Stimulated activated CD4-positive, alpha-beta T cell treated with anti-CD3 and anti-CD28 coated beads, Interleukin-2, amount 100 ng/mL, for 24 hours (primary cell): ENCODE measurements around the gene MALRD1.

Experiments used
- DNase-seq, 2 donors: peaks; one replicate each; pipeline ENCODE4 v3.0.0-alpha.2; 2020

The MALRD1 gene

GRCh38 chr10:19658622-19659233 is 610.1 kb downstream of the MALRD1 start:
- no peak for DNase-seq

- DNase-seq = no peak
Measured at GRCh38 chr10:19659920-19660655, 611.5 kb downstream of the MALRD1 start.

GRCh38 chr10:19663344-19663743 is 614.7 kb downstream of the MALRD1 start:
- no peak for DNase-seq

- no peak for DNase-seq
Measured at GRCh38 chr10:19668116-19668515, 619.5 kb downstream of the MALRD1 start.

- DNase-seq = no peak
Measured at GRCh38 chr10:19676063-19676462, 627.5 kb downstream of the MALRD1 start.

DNA sequence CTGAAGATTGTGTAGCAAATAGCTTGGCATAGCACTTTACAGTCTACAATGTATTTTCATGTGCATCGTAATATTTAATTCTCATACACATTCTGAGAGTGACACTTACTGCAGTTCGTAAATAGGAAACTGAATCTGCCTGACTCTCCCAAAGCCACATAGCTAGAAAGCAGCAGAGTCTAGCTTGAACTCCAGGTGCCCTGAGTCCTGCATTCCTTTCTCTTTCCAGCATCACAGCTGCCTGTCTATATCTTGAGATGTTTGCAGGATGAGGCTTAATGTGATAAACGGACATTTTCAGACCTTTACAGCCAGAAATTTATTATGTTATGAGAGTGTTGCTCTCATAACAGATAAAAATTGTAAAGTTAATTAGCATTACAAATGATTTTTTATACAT is 634.8 kb downstream of the MALRD1 start:
- no peak for DNase-seq

DNA sequence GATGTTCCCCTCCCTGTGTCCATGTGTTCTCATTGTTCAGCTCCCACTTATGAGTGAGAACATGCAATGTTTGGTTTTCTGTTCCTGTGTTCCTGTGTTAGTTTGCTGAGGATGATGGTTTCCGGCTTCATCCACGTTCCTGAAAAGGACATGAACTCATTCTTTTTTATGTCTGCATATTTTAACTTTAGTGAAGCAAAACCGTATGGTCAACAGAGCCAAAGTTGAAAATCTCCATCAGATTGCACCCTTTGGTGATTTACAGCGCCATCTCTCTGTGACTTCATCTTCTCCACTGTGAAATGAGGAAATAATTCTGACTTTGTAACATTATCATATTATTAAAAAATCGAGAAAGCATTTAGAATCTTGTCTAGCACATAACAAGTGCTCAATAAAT is 635.4 kb downstream of the MALRD1 start:
- DNase-seq = no peak

GRCh38 chr10:19688344-19688743 is 639.7 kb downstream of the MALRD1 start:
- DNase-seq = no peak

DNA sequence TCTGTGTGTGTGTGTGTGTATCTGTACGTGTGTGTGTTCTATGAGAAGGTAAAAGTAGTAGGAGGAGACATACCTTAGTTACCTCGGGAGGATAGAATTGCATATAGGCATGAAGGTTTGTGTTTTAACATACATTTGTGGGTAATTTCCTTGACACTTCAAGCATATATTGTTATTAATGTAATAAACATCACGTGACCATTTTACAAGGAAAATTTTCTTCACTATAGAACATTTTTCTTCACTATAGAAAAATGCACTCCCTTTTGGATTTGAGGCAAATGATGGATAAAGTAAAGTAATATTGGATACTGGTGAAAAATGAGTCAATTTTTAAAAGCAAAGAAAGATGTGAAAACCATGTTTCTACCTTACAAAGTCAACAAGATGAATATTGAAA is 640.6 kb downstream of the MALRD1 start:
- DNase-seq = no peak

DNA sequence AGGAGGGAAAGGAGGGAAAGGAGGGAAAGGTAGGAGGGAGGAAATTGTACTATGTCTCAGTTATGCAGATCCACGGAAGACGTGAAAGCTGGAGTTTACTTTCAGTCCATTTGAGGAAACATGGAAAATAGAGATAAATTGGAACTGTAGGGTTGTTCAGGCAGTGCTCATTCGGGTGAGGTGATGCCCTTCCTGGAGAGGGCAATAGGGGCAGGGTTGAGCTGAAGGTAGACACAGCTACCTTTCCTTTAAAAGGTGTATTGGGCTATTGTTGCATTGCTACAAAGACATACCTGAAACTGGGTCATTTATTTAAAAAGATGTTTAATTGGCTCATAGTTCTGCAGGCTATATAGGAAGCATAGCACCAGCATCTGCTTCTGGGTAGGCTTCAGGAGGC is 650.7 kb downstream of the MALRD1 start:
- DNase-seq = no peak

- DNase-seq = no peak
Measured at GRCh38 chr10:19701427-19702052, 652.9 kb downstream of the MALRD1 start.

GRCh38 chr10:19702215-19702614 is 653.6 kb downstream of the MALRD1 start:
- DNase-seq = no peak

DNA sequence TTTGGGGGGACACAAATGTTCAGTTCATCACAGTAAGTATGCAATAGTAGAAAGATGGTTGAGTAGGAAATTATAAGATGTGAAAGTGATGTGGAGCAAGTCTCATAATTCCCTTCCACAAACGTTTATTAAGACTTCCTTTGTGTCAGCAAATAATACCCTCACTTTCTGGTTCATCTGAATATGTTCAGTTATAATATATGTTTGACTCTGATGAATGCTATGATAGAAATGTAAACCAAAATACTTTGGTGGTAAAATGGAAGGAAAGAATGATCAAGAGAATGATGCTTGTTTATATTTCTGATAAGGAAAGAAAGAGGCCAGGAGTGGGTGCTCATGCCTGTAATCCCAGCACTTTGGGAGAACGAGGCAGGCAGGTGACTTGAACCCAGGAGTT is 655.9 kb downstream of the MALRD1 start:
- no peak for DNase-seq

GRCh38 chr10:19705250-19705649 is 656.6 kb downstream of the MALRD1 start:
- DNase-seq = no peak

DNA sequence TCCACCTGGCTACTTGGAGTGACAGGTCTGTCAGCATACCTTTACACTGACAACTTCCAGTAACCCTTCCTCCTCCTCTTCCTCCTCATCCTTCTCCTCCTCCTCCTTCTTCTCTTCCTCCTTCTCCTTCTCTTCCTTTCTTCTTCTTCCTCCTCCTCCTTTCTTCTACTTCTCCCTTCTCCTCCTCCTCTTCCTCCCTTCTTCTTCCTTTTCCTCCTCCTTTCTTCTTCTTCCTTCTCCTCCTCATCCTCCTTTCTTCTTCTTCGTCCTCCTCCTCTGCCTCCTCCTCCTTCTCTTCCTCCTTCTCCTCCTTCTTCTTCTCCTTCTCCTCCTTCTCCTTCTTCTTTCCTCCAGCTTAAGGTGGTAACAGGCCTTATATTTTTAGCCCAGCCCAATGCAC is 658.3 kb downstream of the MALRD1 start:
- DNase-seq = no peak

DNA sequence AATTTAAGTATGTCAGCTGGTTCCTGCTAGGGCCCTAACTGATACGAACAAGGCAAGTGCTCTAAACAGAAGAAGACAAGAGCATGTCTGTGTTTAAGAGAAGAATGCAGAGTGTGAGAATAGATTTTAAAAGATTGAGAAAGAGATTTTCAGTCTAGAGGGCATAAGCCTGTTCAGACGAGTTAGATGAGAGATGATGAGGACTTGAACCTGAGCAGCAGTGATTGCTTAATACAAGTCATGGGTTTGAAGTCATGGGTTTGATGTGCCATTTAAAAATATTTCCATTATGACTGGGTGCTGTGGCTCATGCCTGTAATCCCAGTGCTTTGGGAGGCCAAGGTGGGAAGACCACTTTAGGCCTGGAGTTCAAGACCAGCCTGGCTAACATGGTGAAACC is 658.8 kb downstream of the MALRD1 start:
- DNase-seq = no peak

- DNase-seq = no peak
Measured at GRCh38 chr10:19708031-19708430, 659.4 kb downstream of the MALRD1 start.

DNA sequence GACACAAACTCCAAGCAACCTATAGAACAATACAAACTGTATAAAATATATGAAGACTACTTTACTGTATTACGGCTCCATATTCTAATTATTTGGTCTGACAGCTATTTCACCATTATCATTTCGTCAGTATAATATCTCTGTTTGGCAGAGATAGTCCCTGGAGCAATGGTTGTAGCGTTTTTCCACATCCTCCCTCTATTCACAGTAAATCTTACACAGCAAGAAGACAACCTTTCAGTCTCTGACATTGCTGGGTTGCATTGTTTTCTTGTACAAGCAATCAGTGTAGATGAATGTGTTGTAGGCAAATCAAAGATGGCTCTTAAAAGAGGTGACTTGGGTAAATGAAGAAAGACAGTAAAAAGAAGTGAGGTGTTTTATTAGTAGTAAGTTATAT is 662.0 kb downstream of the MALRD1 start:
- no peak for DNase-seq

DNA sequence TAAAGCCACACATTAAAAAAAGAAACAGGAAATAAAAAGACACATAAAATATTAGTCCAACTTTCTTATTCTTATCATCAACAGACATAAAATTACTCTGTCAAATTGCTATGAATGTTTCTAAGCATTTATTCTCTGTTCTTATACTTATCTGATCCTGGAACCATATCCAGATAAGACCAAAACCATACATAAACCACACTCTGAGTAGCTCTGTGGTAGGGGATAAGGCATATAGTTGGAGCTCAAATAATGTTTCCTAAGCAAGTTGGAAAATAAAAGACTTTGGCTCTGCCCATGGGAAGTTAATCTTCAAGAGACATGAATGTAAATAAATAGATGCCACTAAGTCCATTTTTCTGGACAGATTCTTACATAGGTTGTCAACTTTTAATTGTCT is 664.6 kb downstream of the MALRD1 start:
- DNase-seq = no peak

GRCh38 chr10:19713800-19714525 is 665.4 kb downstream of the MALRD1 start:
- no peak for DNase-seq

DNA sequence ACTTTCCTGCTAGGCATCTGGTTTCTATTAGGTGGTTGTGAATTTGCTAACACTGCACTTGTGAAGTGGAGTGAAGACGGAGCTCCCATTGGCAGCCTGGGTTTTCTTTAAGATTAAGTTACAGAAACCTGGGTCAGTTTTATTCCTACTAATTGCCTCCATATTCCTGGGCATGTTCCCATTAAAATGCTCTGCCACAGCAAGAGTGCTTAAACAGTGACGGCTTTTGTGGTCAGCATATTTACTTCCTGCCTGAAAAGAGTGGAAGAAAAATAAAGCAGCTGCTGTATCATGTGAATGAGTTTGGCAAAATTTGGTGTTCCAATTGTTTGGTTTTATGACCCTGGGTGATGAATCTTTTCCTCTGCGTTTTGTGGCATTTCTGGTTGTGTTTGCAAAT is 670.7 kb downstream of the MALRD1 start:
- no peak for DNase-seq

- no peak for DNase-seq
Measured at GRCh38 chr10:19724287-19724686, 675.7 kb downstream of the MALRD1 start.

DNA sequence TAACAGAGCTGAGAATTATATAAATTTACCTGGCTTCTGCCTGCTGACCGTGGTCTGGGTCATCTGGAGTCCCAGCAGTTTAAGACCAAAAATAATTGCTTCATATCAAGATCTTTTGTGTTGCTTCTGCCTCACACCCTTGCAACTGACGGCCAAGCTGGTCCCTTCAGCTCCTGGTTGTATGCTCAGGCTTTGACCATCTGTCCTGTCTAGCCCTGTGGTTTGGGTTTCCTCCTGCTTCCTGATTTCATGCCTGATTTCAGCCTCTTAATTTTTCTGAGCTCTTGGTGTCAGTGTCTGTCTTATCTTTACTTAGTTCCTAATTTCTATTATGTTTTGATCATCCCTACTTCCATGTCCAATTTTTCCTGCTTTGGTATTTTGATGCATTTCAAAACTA is 679.8 kb downstream of the MALRD1 start:
- DNase-seq = no peak

- no peak for DNase-seq
Measured at GRCh38 chr10:19728964-19729363, 680.4 kb downstream of the MALRD1 start.
